HepG2 (cell line): Measurements from ENCODE around the gene ZNF394. TPM values are rescaled to one million over a fixed set of nuclear protein-coding genes. Genes with fewer than 3 reads are reported as not detected.

ENCODE experiments used
- ARID5B ChIP-seq: IDR thresholded peaks from 2 replicates; pipeline ENCODE4 v1.4.0; 2020; ENCODE audit warnings: mild to moderate bottlenecking, missing genetic modification reagents
- ATF5 ChIP-seq: sonication (generic); formaldehyde crosslinking; IDR thresholded peaks from 2 replicates; pipeline ENCODE4 v1.4.0; 2020; ENCODE audit warnings: mild to moderate bottlenecking, low read depth, missing genetic modification reagents
- BCL3 ChIP-seq: sonication (generic); formaldehyde crosslinking; IDR thresholded peaks from 2 replicates; pipeline ENCODE4 v1.5.1; 2020; ENCODE audit warnings: mild to moderate bottlenecking, missing genetic modification reagents, moderate library complexity
- E2F2 ChIP-seq: sonication (generic); formaldehyde crosslinking; IDR thresholded peaks from 2 replicates; pipeline ENCODE4 v1.4.0; 2020; ENCODE audit warnings: missing genetic modification reagents, borderline replicate concordance
- HIVEP1 ChIP-seq: sonication (generic); formaldehyde crosslinking; IDR thresholded peaks from 2 replicates; pipeline ENCODE4 v1.4.0; 2020; ENCODE audit warnings: mild to moderate bottlenecking, missing genetic modification reagents
- MZF1 ChIP-seq: sonication (generic); formaldehyde crosslinking; IDR thresholded peaks from 2 replicates; pipeline ENCODE4 v1.8.1; 2023; ENCODE audit warnings: mild to moderate bottlenecking, missing genetic modification reagents, borderline replicate concordance
- NR2F6 ChIP-seq, 2 experiments: IDR thresholded peaks; 2 replicates each; pipeline ENCODE4 v1.6.1; 2016; ENCODE audit warnings: antibody characterized with exemption in 1 of 2, mild to moderate bottlenecking in 1 of 2
- RELA ChIP-seq: sonication (generic); formaldehyde crosslinking; IDR thresholded peaks from 2 replicates; pipeline ENCODE4 v1.4.0; 2020; ENCODE audit warnings: missing genetic modification reagents
- SETDB1 ChIP-seq: sonication (generic); formaldehyde crosslinking; IDR thresholded peaks from 2 replicates; pipeline ENCODE4 v1.5.1; 2020; ENCODE audit warnings: missing genetic modification reagents, mild to moderate bottlenecking, borderline replicate concordance
- SPEN ChIP-seq: sonication (generic); formaldehyde crosslinking; IDR thresholded peaks from 2 replicates; pipeline ENCODE4 v1.5.1; 2020; ENCODE audit warnings: low read depth, mild to moderate bottlenecking, missing genetic modification reagents
- TCF7 ChIP-seq: sonication (generic); IDR thresholded peaks from 2 replicates; pipeline ENCODE4 v1.6.1; 2016; ENCODE audit warnings: antibody characterized with exemption, low read depth
- TFDP1 ChIP-seq: IDR thresholded peaks from 2 replicates; pipeline ENCODE4 v1.6.1; 2016; ENCODE audit warnings: missing compliant biosample characterization, missing genetic modification reagents, borderline replicate concordance
- TOPORS ChIP-seq: sonication (generic); formaldehyde crosslinking; IDR thresholded peaks from 2 replicates; pipeline ENCODE4 v1.8.0; 2023; ENCODE audit warnings: mild to moderate bottlenecking, missing genetic modification reagents
- XRCC5 ChIP-seq: fragments of 200-400 bp; formaldehyde crosslinking; optimal IDR thresholded peaks from 2 replicates; pipeline ENCODE3; 2017; ENCODE audit warnings: mild to moderate bottlenecking, low read length
- ZBTB20 ChIP-seq: sonication (generic); formaldehyde crosslinking; IDR thresholded peaks from 2 replicates; pipeline ENCODE4 v1.8.1; 2023; ENCODE audit warnings: missing genetic modification reagents, low read depth, mild to moderate bottlenecking, borderline replicate concordance
- ZBTB25 ChIP-seq: IDR thresholded peaks from 2 replicates; pipeline ENCODE4 v1.6.1; 2018; ENCODE audit warnings: missing genetic modification reagents
- ZMAT3 ChIP-seq: sonication (generic); formaldehyde crosslinking; conservative IDR thresholded peaks from 2 replicates; pipeline ENCODE4 v1.7.0; 2021; ENCODE audit warnings: missing genetic modification reagents
- ZNF101 ChIP-seq: sonication (generic); formaldehyde crosslinking; IDR thresholded peaks from 2 replicates; pipeline ENCODE4 v1.4.0; 2020; ENCODE audit warnings: mild to moderate bottlenecking, low read depth, missing genetic modification reagents, borderline replicate concordance
- ZNF230 ChIP-seq: sonication (generic); formaldehyde crosslinking; IDR thresholded peaks from 2 replicates; pipeline ENCODE4 v1.4.0; 2020; ENCODE audit warnings: mild to moderate bottlenecking, missing genetic modification reagents
- ZNF674 ChIP-seq: sonication (generic); formaldehyde crosslinking; IDR thresholded peaks from 2 replicates; pipeline ENCODE4 v1.5.0; 2020; ENCODE audit warnings: low read depth, mild to moderate bottlenecking, missing genetic modification reagents
- ZNF746 ChIP-seq: sonication (generic); formaldehyde crosslinking; IDR thresholded peaks from 2 replicates; pipeline ENCODE4 v1.8.0; 2022; ENCODE audit warnings: mild to moderate bottlenecking, missing genetic modification reagents
- ZNF83 ChIP-seq: sonication (generic); formaldehyde crosslinking; IDR thresholded peaks from 2 replicates; pipeline ENCODE4 v1.4.0; 2020; ENCODE audit warnings: missing genetic modification reagents, mild to moderate bottlenecking, borderline replicate concordance
- polyA plus RNA-seq, 8 experiments: library from polyadenylated mRNA; depleted of rRNA in 3 of 8; stranded (reverse) in 7 of 8; unstranded in 1 of 8; fragments of >200 nt; fragmentation: Illumina TruSeq in 4 of 8; extraction: Trizol in 4 of 8; gene quantifications; 2 replicates each; pipeline versions ENCODE4 v1.2.1 to v1.2.3, GENCODE V29; 2011 to 2016; ENCODE audit warnings: low read depth in 4 of 8, missing spikeins in 1 of 8, mixed read lengths in 1 of 8; ENCODE audit not compliant: insufficient read depth in 1 of 8
- total RNA-seq, 5 experiments: library from RNA; depleted of rRNA; stranded (reverse); fragments of >200 nt; fragmentation: Illumina TruSeq; extraction: Trizol; gene quantifications; 2 replicates each; pipeline ENCODE4 v1.2.3, GENCODE V29; 2016; ENCODE audit warnings: low read depth in 1 of 5

Gene ZNF394
- total and polyA plus RNA-seq, 2 of the 13 experiments (the other 11 are each of a cell fraction or from before 2014, with no cell fraction given) = 7.8 to 19.6 TPM

- TF ChIP-seq BCL3 (no peak; the same call in 1 of the 2 replicates), NR2F6 (IDR thresholded peaks at IDR 0.05) (no peak), NR2F6 (CRISPR knock-in tag; IDR thresholded peaks at IDR 0.05) (peak; percentile 7; the same call in 1 of the 2 replicates), TFDP1 (no peak), E2F2 (CRISPR knock-in tag) (no peak), HIVEP1 (0 out of 2 replicates have a peak, but pooled peaks have one; percentile 28), TCF7 (peak; percentile 50; the same call in 1 of the 2 replicates), ZNF101 (CRISPR knock-in tag) (no peak), TOPORS (no peak), ZBTB20 (CRISPR knock-in tag) (no peak), ZBTB25 (CRISPR knock-in tag) (no peak), XRCC5 (no peak), ZMAT3 (CRISPR knock-in tag) (no peak), ZNF230 (CRISPR knock-in tag) (peak; percentile 50; the same call in 1 of the 2 replicates), RELA (CRISPR knock-in tag) (no peak), ZNF746 (no peak), MZF1 (no peak), SETDB1 (no peak), ZNF674 (no peak), ARID5B (CRISPR knock-in tag) (no peak), ZNF83 (no peak), ATF5 (CRISPR knock-in tag) (no peak), SPEN (CRISPR knock-in tag) (peak; percentile 32; the same call in 1 of the 2 replicates)
These were observed 4.2 kb upstream of the ZNF394 start (continued) for GRCh38 chr7:99504281-99504602.
